Natural killer cell (primary cell): ENCODE results near the gene SLC29A4. TPM values are rescaled to one million over a fixed set of nuclear protein-coding genes. Genes with fewer than 3 reads are reported as not detected.
"Not testable (repeated sequence)": the region's sequence is repeated elsewhere in the genome, so short reads cannot be mapped to it uniquely, and the experiment has no call there.

Experiments
- ATAC-seq, 3 donors: fragments of 150-1000 bp in 2 of 3; fragments of 200-7000 bp in 1 of 3; cut with Tn5 transposase; 1 replicate in 1 of 3; 2 replicates in 2 of 3; pipeline ENCODE4 v1.10.0; 2021; ENCODE audit warnings: mild to moderate bottlenecking in 2 of 3, moderate library complexity in 2 of 3
- DNase-seq, 2 donors: peaks; one replicate each; pipeline versions ENCODE4 v3.0.0 to v3.0.0-alpha.2; 2013 to 2021; ENCODE audit warnings: mixed read lengths in 1 of 2
- H3K27ac ChIP-seq: one replicate; pipeline ENCODE4 v1.5.1; 2013; ENCODE audit warnings: mild to moderate bottlenecking, low read length
- H3K27me3 ChIP-seq: one replicate; pipeline ENCODE4 v1.6.1; 2013; ENCODE audit warnings: low read length; ENCODE audit not compliant: control insufficient read depth, insufficient read depth
- H3K36me3 ChIP-seq: one replicate; pipeline ENCODE4 v1.6.1; 2013; ENCODE audit warnings: low read length; ENCODE audit not compliant: control insufficient read depth, insufficient read depth
- H3K4me1 ChIP-seq: one replicate; pipeline ENCODE4 v1.6.1; 2013; ENCODE audit warnings: low read length; ENCODE audit not compliant: control insufficient read depth, insufficient read depth
- H3K4me3 ChIP-seq: one replicate; pipeline ENCODE4 v1.5.1; 2013; ENCODE audit warnings: low read length
- H3K9me3 ChIP-seq: one replicate; pipeline ENCODE4 v1.6.1; 2013; ENCODE audit warnings: low read length; ENCODE audit not compliant: control insufficient read depth, insufficient read depth
- H3K27ac Mint-ChIP-seq, 2 donors: one replicate each; pipeline ENCODE4 v1.8.0; 2022; ENCODE audit warnings: mild to moderate bottlenecking in 2 of 2, mixed read lengths in 2 of 2, moderate library complexity in 1 of 2
- H3K27me3 Mint-ChIP-seq, 2 donors: one replicate each; pipeline ENCODE4 v1.8.0; 2022; ENCODE audit warnings: low read depth in 2 of 2, mixed read lengths in 2 of 2
- H3K36me3 Mint-ChIP-seq: one replicate; pipeline ENCODE4 v1.8.0; 2022; ENCODE audit warnings: mixed read lengths
- H3K4me1 Mint-ChIP-seq, 2 donors: one replicate each; pipeline ENCODE4 v1.8.0; 2022; ENCODE audit warnings: mixed read lengths in 2 of 2
- H3K4me3 Mint-ChIP-seq: one replicate; pipeline ENCODE4 v1.8.0; 2022; ENCODE audit warnings: mild to moderate bottlenecking, moderate library complexity, mixed read lengths
- H3K9me3 Mint-ChIP-seq, 2 donors: one replicate each; pipeline ENCODE4 v1.8.0; 2022; ENCODE audit warnings: mixed read lengths in 2 of 2
- WGBS: methylation state at CpG from one replicate; pipeline ENCODE4 v1.1.7; 2013; ENCODE audit warnings: missing lambda C conversion rate; ENCODE audit not compliant: insufficient coverage; 5-methylcytosine and 5-hydroxymethylcytosine counted together
- intact Hi-C: fragments of 100-400 bp; cut with micrococcal nuclease; formaldehyde crosslinking; loops from one replicate; pipeline ENCODE4 v1.14.2; 2022
- total RNA-seq, 4 donors: library from RNA; stranded (reverse); fragments of 120-200 nt in 1 of 4; gene quantifications; one replicate each; pipeline versions ENCODE4 v1.2.3 to v1.2.4, GENCODE V29; 2013 to 2022
- TF ChIP-seq, protein P1 (sequence below): fragments of 200-600 bp; IDR thresholded peaks from one replicate; pipeline ENCODE4 v1.8.0; 2022; ENCODE audit warnings: antibody characterized with exemption

Gene SLC29A4
- total RNA-seq, 3 donors from 2014 or later (not counting 1 experiment from before 2014, with no cell fraction given), result 0.16 to 0.95 (median 0.40) TPM

DNA sequence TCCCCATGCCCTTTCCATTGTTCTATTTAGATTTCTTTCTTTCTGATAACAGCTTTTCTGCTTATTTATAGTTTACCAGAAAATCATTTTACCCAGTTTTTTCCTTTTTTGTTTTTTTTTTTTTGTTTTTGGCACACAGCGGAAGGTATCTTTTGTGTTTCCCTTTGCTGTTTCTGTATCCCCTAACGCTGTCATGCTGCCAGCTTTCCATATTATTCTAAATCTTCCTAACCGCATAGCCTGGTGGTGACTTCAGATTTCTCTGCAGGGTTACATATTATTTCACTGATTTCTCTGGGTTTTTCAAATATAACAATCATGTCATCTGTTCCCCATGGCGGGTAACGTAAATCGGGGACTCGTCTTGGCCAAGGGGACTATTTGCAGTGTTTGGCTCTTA is 4.0 kb upstream of the SLC29A4 start:
- no peaks in the 10 kb centered on the region for H3K4me1 Mint-ChIP-seq
- Histone ChIP-seq H3K27me3 (peaks cover 3% of the 10 kb centered on the region), H3K36me3 (no peaks in the 10 kb centered on the region), H3K9me3 (no peaks in the 10 kb centered on the region), H3K27ac (no peak overlapping the region), H3K4me1 (peaks cover 7% of the 10 kb centered on the region), H3K4me3 (no peak overlapping the region)
- DNase-seq (no peak), ATAC-seq (no peak)
- H3K4me3 Mint-ChIP-seq, result no peak overlapping the region
- WGBS, result 93% methylated on average over 7 of the region's 7 CpGs
- no peak overlapping the region for H3K27ac Mint-ChIP-seq
- intact Hi-C loops, result no loop called here
- H3K9me3 Mint-ChIP-seq, result no peaks in the 10 kb centered on the region
- H3K27me3 Mint-ChIP-seq, result peaks cover 0 to 3% of the 10 kb centered on the region in 2 donors
- H3K36me3 Mint-ChIP-seq, result no peaks in the 10 kb centered on the region
- TF ChIP-seq, protein P1, sequence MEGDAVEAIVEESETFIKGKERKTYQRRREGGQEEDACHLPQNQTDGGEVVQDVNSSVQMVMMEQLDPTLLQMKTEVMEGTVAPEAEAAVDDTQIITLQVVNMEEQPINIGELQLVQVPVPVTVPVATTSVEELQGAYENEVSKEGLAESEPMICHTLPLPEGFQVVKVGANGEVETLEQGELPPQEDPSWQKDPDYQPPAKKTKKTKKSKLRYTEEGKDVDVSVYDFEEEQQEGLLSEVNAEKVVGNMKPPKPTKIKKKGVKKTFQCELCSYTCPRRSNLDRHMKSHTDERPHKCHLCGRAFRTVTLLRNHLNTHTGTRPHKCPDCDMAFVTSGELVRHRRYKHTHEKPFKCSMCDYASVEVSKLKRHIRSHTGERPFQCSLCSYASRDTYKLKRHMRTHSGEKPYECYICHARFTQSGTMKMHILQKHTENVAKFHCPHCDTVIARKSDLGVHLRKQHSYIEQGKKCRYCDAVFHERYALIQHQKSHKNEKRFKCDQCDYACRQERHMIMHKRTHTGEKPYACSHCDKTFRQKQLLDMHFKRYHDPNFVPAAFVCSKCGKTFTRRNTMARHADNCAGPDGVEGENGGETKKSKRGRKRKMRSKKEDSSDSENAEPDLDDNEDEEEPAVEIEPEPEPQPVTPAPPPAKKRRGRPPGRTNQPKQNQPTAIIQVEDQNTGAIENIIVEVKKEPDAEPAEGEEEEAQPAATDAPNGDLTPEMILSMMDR, result no peak

DNA sequence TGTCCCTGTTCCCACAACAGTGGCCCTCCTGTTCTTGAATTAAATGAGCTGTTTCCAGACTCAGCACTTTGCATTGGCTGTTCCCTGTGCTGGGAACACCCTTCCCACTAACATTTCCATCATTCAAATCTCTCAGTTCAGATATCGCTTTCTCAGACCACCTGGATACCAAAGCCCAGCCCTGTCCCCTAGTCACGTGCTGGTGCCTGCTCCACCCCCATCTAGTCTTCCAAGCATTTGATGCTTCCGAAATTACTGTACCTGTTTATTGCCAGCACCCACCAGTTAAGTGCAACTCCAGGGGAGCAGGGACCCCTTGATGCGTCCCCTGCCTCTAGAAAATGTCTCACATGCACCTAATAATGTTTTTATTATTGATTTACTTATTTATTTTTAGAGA is 3.0 kb upstream of the SLC29A4 start:
- Mint-ChIP-seq H3K9me3 (no peaks in the 10 kb centered on the region), H3K4me1 (no peaks in the 10 kb centered on the region), H3K4me3 (no peak overlapping the region), H3K27me3 (peaks cover 0 to 9% of the 10 kb centered on the region in 2 donors), H3K36me3 (no peaks in the 10 kb centered on the region), H3K27ac (no peak overlapping the region)
- Histone ChIP-seq H3K27me3 (peaks cover 11% of the 10 kb centered on the region), H3K9me3 (no peaks in the 10 kb centered on the region), H3K4me1 (peaks cover 7% of the 10 kb centered on the region), H3K4me3 (no peak overlapping the region), H3K27ac (no peak overlapping the region), H3K36me3 (no peaks in the 10 kb centered on the region)
- TF ChIP-seq, protein P1, result no peak
- no peak for ATAC-seq
- 84% methylated on average over 3 of the region's 4 CpGs for WGBS
- intact Hi-C loops, result no loop called here
- DNase-seq, result no peak

DNA sequence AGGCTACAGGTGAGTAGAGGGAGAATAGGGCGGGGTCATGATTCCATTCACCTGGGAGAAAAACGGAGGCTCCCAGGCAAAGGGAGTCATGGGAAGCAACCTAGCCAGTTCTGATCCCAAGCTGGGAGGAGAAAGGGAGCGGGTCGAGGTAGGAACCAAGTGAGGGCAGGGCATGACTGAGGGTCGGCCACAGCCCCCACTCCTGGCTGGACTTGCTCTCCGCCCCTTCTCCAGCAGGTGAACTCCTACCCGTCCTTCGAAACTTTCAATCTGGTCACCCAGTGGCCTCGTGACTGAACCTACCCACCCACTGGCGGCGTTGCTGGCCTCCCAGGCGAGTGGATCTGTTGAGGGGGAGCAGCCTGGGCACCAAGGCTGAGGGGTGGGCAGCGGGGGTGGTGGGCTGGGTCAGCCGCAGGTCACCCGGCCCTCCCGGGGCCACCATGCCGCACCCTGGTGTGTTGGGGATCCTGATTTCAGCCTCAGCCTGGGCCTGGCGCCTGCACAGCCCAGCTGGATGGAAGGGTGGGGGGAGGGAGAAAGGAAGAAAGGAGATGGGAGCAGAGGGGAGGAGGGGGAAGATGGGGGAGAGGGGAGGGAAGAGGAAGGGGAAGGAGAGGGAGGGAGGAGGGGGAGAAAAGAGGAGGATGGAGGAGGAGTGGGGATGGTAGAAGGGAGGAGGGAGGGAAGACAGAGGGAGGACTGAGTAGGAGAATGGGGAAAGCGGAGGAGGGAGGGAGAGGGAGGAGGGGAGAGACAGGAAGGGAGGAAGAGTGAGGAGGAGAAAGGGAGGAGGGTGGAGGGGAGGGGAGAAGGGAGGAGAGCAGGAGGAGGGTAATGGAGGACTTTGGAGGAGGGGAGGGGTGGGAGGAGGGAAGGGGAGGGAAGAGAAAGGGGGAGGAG is 894 bp upstream of the SLC29A4 start:
- H3K27ac Mint-ChIP-seq, H3K9me3 Mint-ChIP-seq, H3K4me1 Mint-ChIP-seq, ATAC-seq, H3K27ac ChIP-seq, H3K9me3 ChIP-seq, DNase-seq, H3K36me3 ChIP-seq, H3K4me3 Mint-ChIP-seq, H3K36me3 Mint-ChIP-seq, intact Hi-C loops, H3K4me1 ChIP-seq, H3K4me3 ChIP-seq: not testable (repeated sequence)
- 57% methylated on average over 18 of the region's 19 CpGs for WGBS
- peaks cover 12% of the 10 kb centered on the region for H3K27me3 ChIP-seq
- H3K27me3 Mint-ChIP-seq, result peaks cover 0 to 10% of the 10 kb centered on the region in 2 donors

DNA sequence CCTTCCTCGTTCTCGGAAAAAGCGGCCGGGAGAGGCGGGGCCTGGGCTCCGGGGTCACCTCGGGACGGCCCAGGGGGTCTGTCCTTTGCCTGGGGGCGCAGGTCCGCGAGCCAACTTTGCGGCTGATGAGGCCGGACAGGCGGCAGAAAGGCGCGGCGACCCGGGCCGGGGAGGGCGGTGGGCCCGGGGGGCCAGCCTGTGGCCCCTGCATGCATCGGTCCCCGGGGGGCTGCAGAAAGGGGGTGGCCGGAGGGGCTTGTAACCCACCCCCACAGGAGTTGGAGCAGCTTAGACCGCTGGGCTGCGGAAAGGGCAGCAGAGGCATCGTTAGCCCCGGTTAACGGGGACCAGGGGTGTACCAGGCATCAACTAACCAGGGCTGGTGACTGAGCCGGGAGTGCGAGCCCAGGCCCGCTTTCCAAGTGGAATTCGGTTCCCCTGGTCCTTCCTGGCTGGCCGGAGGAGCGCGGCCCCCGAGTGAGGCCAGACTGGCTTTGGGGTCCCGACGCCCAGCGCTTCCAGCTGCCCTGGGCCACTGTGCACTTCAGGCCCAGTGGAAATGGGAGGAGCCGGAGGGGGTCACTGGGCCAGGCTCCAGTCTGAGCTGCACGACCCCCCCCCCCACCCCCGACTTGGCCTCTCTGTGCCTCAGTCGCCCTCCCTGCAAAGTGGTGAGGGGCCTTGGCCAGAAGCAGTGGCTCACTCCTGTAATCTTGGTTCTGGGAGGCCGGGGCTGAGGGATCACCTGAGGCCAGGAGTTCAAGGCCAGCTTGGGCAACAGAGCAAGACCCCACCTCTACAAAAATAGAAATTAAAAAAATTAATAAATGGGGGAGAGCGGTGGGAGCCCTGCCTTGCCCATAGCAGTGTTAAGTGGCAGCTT is 919 bp downstream of the SLC29A4 start:
- Mint-ChIP-seq H3K4me1 (no peaks in the 10 kb centered on the region), H3K27ac (no peak overlapping the region), H3K4me3 (no peak overlapping the region), H3K27me3 (peaks cover 0 to 12% of the 10 kb centered on the region in 2 donors), H3K36me3 (no peaks in the 10 kb centered on the region), H3K9me3 (no peaks in the 10 kb centered on the region)
- TF ChIP-seq, protein P1, result no peak
- ATAC-seq (no peak), DNase-seq (no peak)
- WGBS, result 14% methylated on average over 46 of the region's 46 CpGs
- no peaks in the 10 kb centered on the region for H3K36me3 ChIP-seq
- intact Hi-C loops, result no loop called here
- peaks cover 7% of the 10 kb centered on the region for H3K4me1 ChIP-seq
- no peak overlapping the region for H3K4me3 ChIP-seq
- peaks cover 12% of the 10 kb centered on the region for H3K27me3 ChIP-seq
- no peaks in the 10 kb centered on the region for H3K9me3 ChIP-seq
- H3K27ac ChIP-seq, result no peak overlapping the region
